Fibroblast of pulmonary artery (primary cell): Measurements from ENCODE around the gene MRPS23.

Experiments
- DNase-seq: peaks from one replicate; pipeline ENCODE4 v3.0.0-alpha.2; 2010; ENCODE audit warnings: low read depth
- H3K4me3 ChIP-seq: replicated peaks from 2 replicates; pipeline ENCODE4 v1.5.1; 2011; ENCODE audit warnings: low read depth, mild to moderate bottlenecking, control low read depth, low read length, moderate library complexity
- TF ChIP-seq, protein P1 (sequence below): IDR thresholded peaks from 2 replicates; pipeline ENCODE4 v1.5.1; 2011; ENCODE audit warnings: mild to moderate bottlenecking, control low read depth, low read length, inconsistent platforms; ENCODE audit errors: missing control alignments

The MRPS23 gene

GRCh38 chr17:57809879-57810278 is 40.0 kb downstream of the MRPS23 start:
- DNase-seq: no peak
- TF ChIP-seq, protein P1, sequence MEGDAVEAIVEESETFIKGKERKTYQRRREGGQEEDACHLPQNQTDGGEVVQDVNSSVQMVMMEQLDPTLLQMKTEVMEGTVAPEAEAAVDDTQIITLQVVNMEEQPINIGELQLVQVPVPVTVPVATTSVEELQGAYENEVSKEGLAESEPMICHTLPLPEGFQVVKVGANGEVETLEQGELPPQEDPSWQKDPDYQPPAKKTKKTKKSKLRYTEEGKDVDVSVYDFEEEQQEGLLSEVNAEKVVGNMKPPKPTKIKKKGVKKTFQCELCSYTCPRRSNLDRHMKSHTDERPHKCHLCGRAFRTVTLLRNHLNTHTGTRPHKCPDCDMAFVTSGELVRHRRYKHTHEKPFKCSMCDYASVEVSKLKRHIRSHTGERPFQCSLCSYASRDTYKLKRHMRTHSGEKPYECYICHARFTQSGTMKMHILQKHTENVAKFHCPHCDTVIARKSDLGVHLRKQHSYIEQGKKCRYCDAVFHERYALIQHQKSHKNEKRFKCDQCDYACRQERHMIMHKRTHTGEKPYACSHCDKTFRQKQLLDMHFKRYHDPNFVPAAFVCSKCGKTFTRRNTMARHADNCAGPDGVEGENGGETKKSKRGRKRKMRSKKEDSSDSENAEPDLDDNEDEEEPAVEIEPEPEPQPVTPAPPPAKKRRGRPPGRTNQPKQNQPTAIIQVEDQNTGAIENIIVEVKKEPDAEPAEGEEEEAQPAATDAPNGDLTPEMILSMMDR: no peak
- H3K4me3 ChIP-seq: no peak overlapping the region

- DNase-seq: no peak
- H3K4me3 ChIP-seq: no peak overlapping the region
- TF ChIP-seq, protein P1: no peak
Measured at GRCh38 chr17:57808882-57809281, 41.0 kb downstream of the MRPS23 start.

GRCh38 chr17:57806167-57806830 is 43.5 kb downstream of the MRPS23 start:
- TF ChIP-seq, protein P1: no peak
- H3K4me3 ChIP-seq: no peak overlapping the region
- DNase-seq: no peak

DNA sequence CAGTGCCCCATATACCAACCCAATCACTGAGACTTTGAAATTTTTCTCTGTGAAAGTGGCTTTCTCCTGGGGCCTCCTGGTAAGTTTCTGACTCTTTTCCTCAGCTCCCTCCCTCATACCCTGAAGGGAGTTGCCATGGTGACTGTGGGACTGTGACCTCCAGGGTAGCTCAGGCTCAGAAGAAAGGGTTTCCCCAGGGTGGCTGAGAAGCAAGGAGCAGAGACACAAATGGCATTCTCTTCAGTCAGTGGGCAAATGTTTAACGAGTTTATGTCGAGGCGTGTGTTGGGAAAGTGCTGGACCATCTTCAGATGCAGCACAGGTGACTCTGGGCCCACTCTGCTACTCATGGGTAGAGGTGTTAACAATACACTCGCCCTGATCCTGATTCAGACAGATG is 46.8 kb downstream of the MRPS23 start:
- TF ChIP-seq, protein P1: no peak
- no peak for DNase-seq

DNA sequence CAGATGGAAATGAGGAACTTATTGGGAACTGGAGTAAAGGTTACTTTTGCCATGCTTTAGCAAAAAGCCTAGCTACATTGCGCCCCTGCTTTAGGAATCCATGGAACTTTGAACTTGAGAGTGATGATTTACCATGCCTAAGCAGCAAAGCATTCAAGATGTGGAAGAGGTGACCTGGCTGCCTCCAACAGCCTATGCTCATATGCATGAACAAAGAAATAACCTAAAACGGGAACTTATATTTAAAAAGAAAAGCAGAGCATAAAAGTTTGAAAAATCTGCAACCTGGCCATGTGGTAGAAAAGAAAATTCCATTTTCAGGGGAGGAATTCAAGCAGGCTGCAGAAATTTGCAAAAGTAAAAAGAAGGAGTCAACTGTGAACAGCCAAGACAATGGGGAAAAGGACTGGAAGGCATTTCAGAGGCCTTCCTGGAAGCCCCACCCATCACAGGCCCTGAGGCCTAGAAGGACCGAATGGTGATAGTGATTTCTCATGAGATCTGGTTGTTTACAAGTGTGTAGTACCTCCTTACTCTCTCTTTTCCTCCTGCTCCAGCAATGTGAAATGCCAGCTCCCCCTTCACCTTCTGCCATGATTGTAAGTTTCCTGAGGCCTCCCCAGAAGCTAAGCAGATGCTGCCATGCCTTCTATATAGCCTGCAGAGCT is 48.7 kb downstream of the MRPS23 start:
- TF ChIP-seq, protein P1: no peak
- no peak for DNase-seq
- H3K4me3 ChIP-seq: no peak overlapping the region

More for the DNA sequence above, 46.8 kb downstream of the MRPS23 start:
- H3K4me3 ChIP-seq: no peak overlapping the region

DNA sequence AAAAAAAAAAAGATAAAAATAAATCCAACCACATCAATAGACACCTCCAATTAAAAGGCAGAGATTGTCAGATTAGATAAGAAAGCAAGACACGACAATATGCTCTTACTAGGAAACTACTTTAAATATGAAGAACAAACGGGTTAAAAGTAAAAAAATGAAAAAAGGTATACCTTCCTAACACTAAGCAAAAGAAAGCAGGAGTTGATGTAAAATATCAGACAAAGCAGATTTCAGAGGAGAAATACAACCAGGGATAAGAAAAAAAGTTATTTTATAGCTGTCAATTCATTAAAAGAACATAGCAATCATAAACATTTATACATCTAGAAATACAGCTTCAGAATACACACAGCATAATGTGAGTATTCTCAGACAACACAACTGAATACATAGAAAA is 55.0 kb downstream of the MRPS23 start:
- no peak for DNase-seq
- no peak overlapping the region for H3K4me3 ChIP-seq
- TF ChIP-seq, protein P1: no peak
